B cell (primary cell): ENCODE results near the gene PTPRN2. TPM values are rescaled to one million over a fixed set of nuclear protein-coding genes. Genes with fewer than 3 reads are reported as not detected.
"Not testable (repeated sequence)": the region's sequence is repeated elsewhere in the genome, so short reads cannot be mapped to it uniquely, and the experiment has no call there.

Experiments used
- ATAC-seq: fragments of 200-7000 bp; cut with Tn5 transposase; one replicate; pipeline ENCODE4 v1.10.0; 2021; ENCODE audit warnings: low read depth, mild to moderate bottlenecking, moderate number of reproducible peaks, moderate library complexity
- CTCF ChIA-PET: fragments of 350-600 bp; sonication (Branson Sonifier 250); formaldehyde crosslinking; loops from one replicate; lab custom pipeline; 2021; ENCODE audit warnings: antibody characterized with exemption, inconsistent platforms; lab: Charles Lee
- POLR2A ChIA-PET: fragments of 350-600 bp; sonication (Branson Sonifier 250); formaldehyde crosslinking; loops from one replicate; lab custom pipeline; 2021; ENCODE audit warnings: antibody characterized with exemption; lab: Charles Lee
- DNase-seq: peaks from one replicate; pipeline ENCODE4 v3.0.0; 2013
- H2AFZ ChIP-seq: 2 replicates; pipeline ENCODE4 v1.6.1; 2012; ENCODE audit warnings: mild to moderate bottlenecking, low read depth, low read length; ENCODE audit not compliant: insufficient read depth, poor library complexity, severe bottlenecking
- H3K27ac ChIP-seq, 2 donors: 1 replicate in 1 of 2; 2 replicates in 1 of 2; pipeline ENCODE4 v1.5.1; 2012 to 2013; ENCODE audit warnings: low read length in 2 of 2, mild to moderate bottlenecking in 2 of 2, moderate library complexity in 1 of 2
- H3K27me3 ChIP-seq, 4 experiments: fragments of 200-600 bp in 1 of 4; sonication (generic) in 1 of 4; replicated peaks in 1 of 4; 1 replicate in 2 of 4; 2 replicates in 2 of 4; pipeline versions ENCODE4 v1.6.1 to v1.7.0; 2013 to 2016; ENCODE audit warnings: low read length in 3 of 4, mild to moderate bottlenecking in 2 of 4, mixed read lengths in 1 of 4, moderate library complexity in 1 of 4; ENCODE audit not compliant: insufficient read depth in 4 of 4, control insufficient read depth in 3 of 4; ENCODE audit errors: control extremely low read depth in 1 of 4
- H3K36me3 ChIP-seq, 2 experiments: replicated peaks in 1 of 2; 1 replicate in 1 of 2; 2 replicates in 1 of 2; pipeline versions ENCODE4 v1.6.1 to v1.7.1; 2013; ENCODE audit warnings: low read length in 1 of 2; ENCODE audit not compliant: insufficient read depth in 2 of 2, control insufficient read depth in 1 of 2; ENCODE audit errors: control extremely low read depth in 1 of 2, extremely low read depth in 1 of 2
- H3K4me1 ChIP-seq, 2 donors: fragments of 200-600 bp in 1 of 2; sonication (generic) in 1 of 2; 1 replicate in 1 of 2; 2 replicates in 1 of 2; pipeline versions ENCODE4 v1.5.1 to v1.6.1; 2013 to 2017; ENCODE audit warnings: low read length in 2 of 2; ENCODE audit not compliant: control insufficient read depth in 2 of 2, insufficient read depth in 2 of 2
- H3K4me2 ChIP-seq: replicated peaks from 2 replicates; pipeline ENCODE3; 2012; ENCODE audit warnings: mild to moderate bottlenecking, low read depth, low read length; ENCODE audit not compliant: poor library complexity, severe bottlenecking
- H3K4me3 ChIP-seq, 5 experiments: fragments of 200-600 bp in 1 of 5; sonication (generic) in 1 of 5; 1 replicate in 3 of 5; 2 replicates in 2 of 5; pipeline versions ENCODE4 v1.5.1 to v1.7.0; 2011 to 2016; ENCODE audit warnings: low read length in 4 of 5, mild to moderate bottlenecking in 4 of 5, low read depth in 2 of 5, control low read depth in 1 of 5, moderate library complexity in 1 of 5; ENCODE audit not compliant: insufficient read depth in 1 of 5; ENCODE audit errors: control extremely low read depth in 1 of 5, extremely low read depth in 1 of 5
- H3K79me2 ChIP-seq: fragments of 200-600 bp; sonication (generic); one replicate; pipeline ENCODE4 v1.6.0; 2016; ENCODE audit warnings: low read length; ENCODE audit not compliant: control insufficient read depth, insufficient read depth
- H3K9ac ChIP-seq: fragments of 200-600 bp; sonication (generic); 2 replicates; pipeline ENCODE4 v1.6.1; 2017; ENCODE audit warnings: mild to moderate bottlenecking, low read length, moderate library complexity
- H3K9me3 ChIP-seq, 3 donors: one replicate each; pipeline versions ENCODE4 v1.6.1 to v1.7.1; 2013; ENCODE audit warnings: low read length in 2 of 3; ENCODE audit not compliant: control insufficient read depth in 2 of 3, insufficient read depth in 1 of 3; ENCODE audit errors: control extremely low read depth in 1 of 3
- H4K20me1 ChIP-seq: 2 replicates; pipeline ENCODE4 v1.6.0; 2012; ENCODE audit warnings: mild to moderate bottlenecking, low read length; ENCODE audit not compliant: insufficient read depth, control insufficient read depth, poor library complexity, severe bottlenecking
- H3K27ac Mint-ChIP-seq: one replicate; pipeline ENCODE4 v1.8.0; 2021; ENCODE audit warnings: mixed read lengths
- H3K27me3 Mint-ChIP-seq: one replicate; pipeline ENCODE4 v1.8.0; 2021; ENCODE audit warnings: mixed read lengths
- H3K4me1 Mint-ChIP-seq: one replicate; pipeline ENCODE4 v1.8.0; 2021; ENCODE audit warnings: mixed read lengths
- H3K4me3 Mint-ChIP-seq: one replicate; pipeline ENCODE4 v1.8.0; 2021; ENCODE audit warnings: mixed read lengths
- H3K9me3 Mint-ChIP-seq: one replicate; pipeline ENCODE4 v1.8.0; 2022; ENCODE audit warnings: mixed read lengths; ENCODE audit not compliant: insufficient read depth
- CTCF ChIP-seq: fragments of 200-600 bp; IDR thresholded peaks from one replicate; pipeline ENCODE4 v1.8.0; 2022; ENCODE audit warnings: antibody characterized with exemption, mild to moderate bottlenecking
- EZH2 ChIP-seq: IDR thresholded peaks from 2 replicates; pipeline ENCODE4 v1.6.1; 2012; ENCODE audit warnings: borderline replicate concordance, low read depth, mild to moderate bottlenecking, moderate library complexity, low read length; ENCODE audit not compliant: insufficient read depth, poor library complexity, severe bottlenecking
- WGBS: methylation state at CpG from one replicate; pipeline ENCODE4 v1.1.5; 2013; ENCODE audit warnings: missing lambda C conversion rate; ENCODE audit not compliant: insufficient coverage; 5-methylcytosine and 5-hydroxymethylcytosine counted together
- intact Hi-C: fragments of 100-400 bp; cut with micrococcal nuclease; formaldehyde crosslinking; loops from one replicate; pipeline ENCODE4 v1.10.0; 2022
- polyA plus RNA-seq: library from polyadenylated mRNA; depleted of rRNA; stranded (reverse); fragments of >200 nt; gene quantifications from 2 replicates; pipeline ENCODE4 v1.2.3, GENCODE V29; 2012
- total RNA-seq, 2 donors: library from RNA; stranded (reverse); fragments of 120-200 nt in 1 of 2; gene quantifications; 1 replicate in 1 of 2; 2 replicates in 1 of 2; pipeline versions ENCODE4 v1.2.3 to v1.2.4, GENCODE V29; 2013 to 2022

The PTPRN2 gene
- total and polyA plus RNA-seq, 2 donors (not counting 1 experiment from before 2014, with no cell fraction given): 2.0 to 5.0 TPM

- H4K20me1 ChIP-seq, H2AFZ ChIP-seq, H3K4me1 ChIP-seq, H3K9me3 Mint-ChIP-seq, DNase-seq, ATAC-seq, H3K4me3 Mint-ChIP-seq, H3K79me2 ChIP-seq, H3K9ac ChIP-seq, H3K4me2 ChIP-seq, H3K27ac ChIP-seq, CTCF ChIA-PET, H3K27ac Mint-ChIP-seq, H3K27me3 ChIP-seq, H3K4me3 ChIP-seq, POLR2A ChIA-PET, intact Hi-C loops, H3K4me1 Mint-ChIP-seq, H3K27me3 Mint-ChIP-seq, H3K36me3 ChIP-seq: not testable (repeated sequence)
- peaks cover 0 to 53% (median 0%) of the 10 kb centered on the region in 3 donors for H3K9me3 ChIP-seq
- WGBS: 59% methylated on average over 8 of the region's 23 CpGs
These were observed 211.3 kb downstream of the PTPRN2 start for GRCh38 chr7:158376146-158376838.

GRCh38 chr7:158375034-158375433, 212.6 kb downstream of the PTPRN2 start:
- H3K4me3 ChIP-seq: no peak overlapping the region
- H3K79me2 ChIP-seq: no peaks in the 10 kb centered on the region
- H3K4me1 ChIP-seq: no peaks in the 10 kb centered on the region
- H4K20me1 ChIP-seq: no peaks in the 10 kb centered on the region
- Mint-ChIP-seq H3K9me3 (peaks cover 2% of the 10 kb centered on the region), H3K27ac (no peak overlapping the region), H3K4me3 (no peak overlapping the region), H3K4me1 (no peaks in the 10 kb centered on the region), H3K27me3 (no peaks in the 10 kb centered on the region)
- no peaks in the 10 kb centered on the region for H3K27me3 ChIP-seq
- POLR2A ChIA-PET: no interaction called here
- DNase-seq: no peak
- H3K9ac ChIP-seq: no peak overlapping the region
- TF ChIP-seq EZH2 (no peak), CTCF (no peak)
- 92% methylated on average over 4 of the region's 4 CpGs for WGBS
- no peak overlapping the region for H3K27ac ChIP-seq
- H3K36me3 ChIP-seq: no peaks in the 10 kb centered on the region
- H2AFZ ChIP-seq: no peak overlapping the region
- no peak for ATAC-seq
- H3K9me3 ChIP-seq: peaks cover 0 to 45% (median 0%) of the 10 kb centered on the region in 3 donors
- intact Hi-C loops: no loop called here
- CTCF ChIA-PET: no interaction called here
- no peak overlapping the region for H3K4me2 ChIP-seq
